PC-9 (cell line): ENCODE measurements around the gene HNRNPUL2.

Experiments
- EZH2 ChIP-seq: fragments of 200-600 bp; sonication (generic); IDR thresholded peaks from 2 replicates; pipeline ENCODE4 v1.8.0; 2017; ENCODE audit warnings: antibody characterized with exemption, low read depth
- TF ChIP-seq, protein P1 (sequence below): fragments of 200-600 bp; sonication (generic); conservative IDR thresholded peaks from 2 replicates; pipeline ENCODE4 v1.6.1; 2017; ENCODE audit warnings: mixed run types, antibody characterized with exemption, mild to moderate bottlenecking, moderate library complexity

DNA sequence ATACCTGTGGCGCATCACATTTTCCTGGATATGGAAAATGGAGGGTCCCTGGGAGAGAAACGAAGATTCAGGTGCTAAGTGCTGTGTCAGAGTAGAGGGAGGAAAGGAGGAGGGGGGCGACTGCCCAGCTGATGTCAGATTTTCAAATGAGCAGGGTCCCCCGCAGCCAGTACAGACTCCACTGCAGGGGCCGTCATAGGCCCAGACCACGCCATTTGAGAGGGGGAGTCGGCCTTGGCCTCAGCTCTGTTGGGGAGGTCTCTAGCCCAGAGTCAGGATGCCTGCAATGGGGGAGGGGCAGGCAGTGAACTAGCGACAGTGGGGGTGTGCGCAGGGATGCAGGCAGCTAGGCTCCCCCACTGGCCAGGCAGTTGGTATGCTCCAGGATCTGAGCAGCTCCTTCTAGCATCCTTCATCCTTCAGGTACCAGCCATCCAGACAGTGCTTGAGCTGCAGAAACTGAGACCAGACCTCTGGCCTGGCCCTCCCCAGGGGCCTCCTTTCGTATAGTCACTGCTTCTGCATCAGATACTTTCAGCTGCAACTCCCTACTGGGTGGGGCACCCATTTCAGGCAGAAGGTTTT is 19.9 kb downstream of the HNRNPUL2 start, which contains the start of the genes BSCL2 and GNG3:
- TF ChIP-seq, protein P1, sequence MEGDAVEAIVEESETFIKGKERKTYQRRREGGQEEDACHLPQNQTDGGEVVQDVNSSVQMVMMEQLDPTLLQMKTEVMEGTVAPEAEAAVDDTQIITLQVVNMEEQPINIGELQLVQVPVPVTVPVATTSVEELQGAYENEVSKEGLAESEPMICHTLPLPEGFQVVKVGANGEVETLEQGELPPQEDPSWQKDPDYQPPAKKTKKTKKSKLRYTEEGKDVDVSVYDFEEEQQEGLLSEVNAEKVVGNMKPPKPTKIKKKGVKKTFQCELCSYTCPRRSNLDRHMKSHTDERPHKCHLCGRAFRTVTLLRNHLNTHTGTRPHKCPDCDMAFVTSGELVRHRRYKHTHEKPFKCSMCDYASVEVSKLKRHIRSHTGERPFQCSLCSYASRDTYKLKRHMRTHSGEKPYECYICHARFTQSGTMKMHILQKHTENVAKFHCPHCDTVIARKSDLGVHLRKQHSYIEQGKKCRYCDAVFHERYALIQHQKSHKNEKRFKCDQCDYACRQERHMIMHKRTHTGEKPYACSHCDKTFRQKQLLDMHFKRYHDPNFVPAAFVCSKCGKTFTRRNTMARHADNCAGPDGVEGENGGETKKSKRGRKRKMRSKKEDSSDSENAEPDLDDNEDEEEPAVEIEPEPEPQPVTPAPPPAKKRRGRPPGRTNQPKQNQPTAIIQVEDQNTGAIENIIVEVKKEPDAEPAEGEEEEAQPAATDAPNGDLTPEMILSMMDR = no peak
- no peak for TF ChIP-seq EZH2
